A673 (cell line): ENCODE measurements around the gene RNF40. TPM values are rescaled to one million over a fixed set of nuclear protein-coding genes. Genes with fewer than 3 reads are reported as not detected.

ENCODE experiments used
- BruUV-seq: library from RNA; stranded (reverse); fragments of 400-500 nt; replicated peaks from 2 replicates; lab custom pipeline; 2021; lab: Mats Ljungman, UMichigan
- CTCF ChIA-PET: fragments of 300-600 bp; sonication (Branson Sonifier 250); formaldehyde crosslinking; loops from one replicate; lab custom pipeline; 2022; ENCODE audit warnings: antibody characterized with exemption; lab: Charles Lee
- POLR2A ChIA-PET: fragments of 300-600 bp; sonication (Branson Sonifier 250); formaldehyde crosslinking; loops from one replicate; lab custom pipeline; 2022; ENCODE audit warnings: antibody characterized with exemption; ENCODE audit not compliant: low non-redundant PET; lab: Charles Lee
- DNase-seq: peaks from one replicate; pipeline ENCODE4 v3.0.0-alpha.2; 2015; ENCODE audit warnings: low spot score
- H3K27ac ChIP-seq: fragments of 200-600 bp; sonication (generic); 2 replicates; pipeline ENCODE4 v1.5.1; 2016; ENCODE audit warnings: mixed run types, low read depth, mild to moderate bottlenecking, mixed read lengths, antibody characterized with exemption, low read length; ENCODE audit not compliant: poor library complexity, severe bottlenecking
- H3K27me3 ChIP-seq: fragments of 200-600 bp; sonication (generic); replicated peaks from 2 replicates; pipeline ENCODE4 v1.6.1; 2017; ENCODE audit warnings: mixed run types, low read depth, mild to moderate bottlenecking, mixed read lengths, antibody characterized with exemption, low read length; ENCODE audit not compliant: insufficient read depth, poor library complexity
- H3K36me3 ChIP-seq: fragments of 200-600 bp; sonication (generic); 2 replicates; pipeline ENCODE4 v1.6.1; 2016; ENCODE audit warnings: mixed run types, mild to moderate bottlenecking, mixed read lengths, antibody characterized with exemption, low read length; ENCODE audit not compliant: insufficient read depth, poor library complexity, severe bottlenecking
- H3K4me1 ChIP-seq: fragments of 200-600 bp; sonication (generic); 2 replicates; pipeline ENCODE4 v1.6.1; 2017; ENCODE audit warnings: mixed run types, mild to moderate bottlenecking, mixed read lengths, antibody characterized with exemption, low read length; ENCODE audit not compliant: insufficient read depth, poor library complexity, severe bottlenecking
- H3K4me3 ChIP-seq: fragments of 200-600 bp; sonication (generic); 2 replicates; pipeline ENCODE4 v1.5.1; 2016; ENCODE audit warnings: low read depth, mixed run types, mild to moderate bottlenecking, mixed read lengths, low read length; ENCODE audit not compliant: poor library complexity, severe bottlenecking
- H3K9me3 ChIP-seq: fragments of 200-600 bp; sonication (generic); 2 replicates; pipeline ENCODE4 v1.6.1; 2016; ENCODE audit warnings: mixed run types, low read depth, mild to moderate bottlenecking, mixed read lengths, antibody characterized with exemption, low read length; ENCODE audit not compliant: poor library complexity, severe bottlenecking
- CTCF ChIP-seq: fragments of 300-800, 200-600 bp; sonication (generic); conservative IDR thresholded peaks from 2 replicates; pipeline ENCODE4 v1.5.1; 2017; ENCODE audit warnings: low read depth, mild to moderate bottlenecking, antibody characterized with exemption, low read length, moderate library complexity, mixed read lengths
- EZH2 ChIP-seq: fragments of 200-600 bp; sonication (generic); IDR thresholded peaks from 2 replicates; pipeline ENCODE4 v1.6.1; 2017; ENCODE audit warnings: borderline replicate concordance, low read depth, mild to moderate bottlenecking, mixed read lengths, antibody characterized with exemption, low read length; ENCODE audit not compliant: poor library complexity, severe bottlenecking
- intact Hi-C: fragments of 100-400 bp; cut with micrococcal nuclease; formaldehyde crosslinking; loops from one replicate; pipeline ENCODE4 v1.10.0; 2022; ENCODE audit not compliant: unreplicated experiment
- total RNA-seq: library from RNA; stranded (reverse); gene quantifications from 2 replicates; pipeline ENCODE4 v1.2.3, GENCODE V29; 2021

Gene RNF40
- total RNA-seq, 1 experiment from 2014 or later: 132 TPM

DNA sequence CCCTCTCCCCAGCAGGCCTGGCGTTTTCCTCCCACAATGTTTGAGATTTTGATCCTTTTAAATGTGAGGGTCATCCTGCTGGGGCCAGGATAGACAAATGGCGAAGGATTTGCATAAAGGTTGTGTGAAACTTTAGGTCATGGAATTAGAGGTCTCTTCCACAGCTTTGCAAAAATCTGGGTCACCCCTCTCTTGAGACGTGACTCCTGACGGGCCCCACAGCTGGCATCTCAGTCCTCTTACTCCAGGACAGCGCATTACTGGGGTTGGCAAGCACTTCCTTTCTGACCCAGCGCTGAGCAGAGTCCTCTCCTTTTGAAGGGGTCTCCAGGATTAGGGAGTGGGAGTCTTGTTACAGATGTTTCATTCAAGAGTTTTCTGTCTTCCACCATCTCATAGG, 17.5 kb downstream of the RNF40 start:
- Histone ChIP-seq H3K4me1 (peaks cover 4% of the 10 kb centered on the region), H3K9me3 (no peaks in the 10 kb centered on the region), H3K4me3 (no peak overlapping the region), H3K27ac (no peak overlapping the region), H3K36me3 (peaks cover 19% of the 10 kb centered on the region), H3K27me3 (no peaks in the 10 kb centered on the region)
- ChIA-PET CTCF (no interaction called here), POLR2A (no interaction called here)
- DNase-seq: no peak
- BruUV-seq: no TSS peak
- intact Hi-C loops: loop anchor here (5.0 kb wide), 1 partner anchor 143 kb away; the partner anchor contains the start of gene FBXL19
- TF ChIP-seq EZH2 (no peak), CTCF (no peak)

GRCh38 chr16:30780021-30780420, 17.9 kb downstream of the RNF40 start:
- TF ChIP-seq CTCF: no peak
- no TSS peak for BruUV-seq
- DNase-seq: no peak
- H3K9me3 ChIP-seq: no peaks in the 10 kb centered on the region
- H3K27me3 ChIP-seq: no peaks in the 10 kb centered on the region
- intact Hi-C loops: no loop called here
- peaks cover under 1% of the 10 kb centered on the region for H3K4me1 ChIP-seq
- H3K4me3 ChIP-seq: no peak overlapping the region
- ChIA-PET POLR2A (no interaction called here), CTCF (no interaction called here)
- H3K36me3 ChIP-seq: peaks cover 19% of the 10 kb centered on the region
- H3K27ac ChIP-seq: no peak overlapping the region

DNA sequence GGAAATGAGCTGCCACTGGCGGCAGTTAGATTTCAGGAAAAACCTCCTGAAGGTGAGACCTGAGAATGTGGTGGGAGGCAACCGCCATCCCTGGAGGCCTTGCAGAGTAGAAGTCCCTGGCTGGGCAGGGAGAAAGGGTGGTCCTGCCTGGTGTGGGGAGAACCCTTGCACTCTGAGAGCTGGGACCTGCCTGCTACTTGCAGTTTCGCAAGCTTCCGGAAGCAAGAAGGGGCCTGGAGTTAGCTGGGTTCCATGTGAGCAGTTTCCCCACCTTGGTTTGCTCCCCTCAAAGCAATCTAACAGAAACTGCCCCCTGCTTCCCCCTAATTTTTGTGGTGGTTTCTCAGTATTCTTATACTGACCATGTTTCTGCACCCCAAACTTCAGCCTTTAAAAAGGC, 18.4 kb downstream of the RNF40 start:
- Histone ChIP-seq H3K9me3 (no peaks in the 10 kb centered on the region), H3K4me1 (no peaks in the 10 kb centered on the region), H3K27ac (no peak overlapping the region), H3K27me3 (no peaks in the 10 kb centered on the region), H3K36me3 (peaks cover 22% of the 10 kb centered on the region), H3K4me3 (no peak overlapping the region)
- no TSS peak for BruUV-seq
- POLR2A ChIA-PET: no interaction called here
- CTCF ChIA-PET: no interaction called here
- TF ChIP-seq CTCF (no peak), EZH2 (no peak)
- DNase-seq: no peak
- intact Hi-C loops: no loop called here
